ENCODE results near the gene ASZ1.

Gene ASZ1, protein sequence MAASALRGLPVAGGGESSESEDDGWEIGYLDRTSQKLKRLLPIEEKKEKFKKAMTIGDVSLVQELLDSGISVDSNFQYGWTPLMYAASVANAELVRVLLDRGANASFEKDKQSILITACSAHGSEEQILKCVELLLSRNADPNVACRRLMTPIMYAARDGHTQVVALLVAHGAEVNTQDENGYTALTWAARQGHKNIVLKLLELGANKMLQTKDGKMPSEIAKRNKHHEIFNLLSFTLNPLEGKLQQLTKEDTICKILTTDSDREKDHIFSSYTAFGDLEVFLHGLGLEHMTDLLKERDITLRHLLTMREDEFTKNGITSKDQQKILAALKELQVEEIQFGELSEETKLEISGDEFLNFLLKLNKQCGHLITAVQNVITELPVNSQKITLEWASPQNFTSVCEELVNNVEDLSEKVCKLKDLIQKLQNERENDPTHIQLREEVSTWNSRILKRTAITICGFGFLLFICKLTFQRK
- long read RNA-seq: 0 reads

DNA sequence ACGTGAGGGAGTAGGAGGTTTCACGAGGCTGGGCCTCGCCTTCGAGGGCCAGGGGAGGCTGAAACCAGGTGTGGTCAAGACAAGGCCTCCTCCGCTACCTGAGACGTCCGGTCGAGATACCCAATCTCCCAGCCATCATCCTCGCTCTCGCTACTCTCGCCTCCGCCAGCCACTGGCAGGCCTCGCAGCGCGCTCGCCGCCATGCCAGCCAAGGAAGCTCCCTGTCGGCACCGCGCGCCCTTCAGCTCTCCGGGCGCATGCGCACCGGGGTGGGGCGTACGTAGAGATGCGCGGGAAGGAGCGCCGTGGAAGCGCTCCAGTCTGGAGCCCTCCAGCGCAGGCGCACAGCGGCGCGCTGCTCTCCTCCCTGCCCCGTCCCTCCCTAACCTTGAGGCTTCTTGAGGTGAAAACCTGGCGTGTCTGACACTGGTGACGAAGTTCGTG lies at the start of gene ASZ1:
TSS of gene ASZ1 (minus strand) at position 236 of the 444 bp plus-strand sequence. CDS start at position 203, 33 bp downstream.
- DNase-seq (ENCODE audit: low read depth in 1 of 2, low spot score in 1 of 2): no peak
- H3K27me3 ChIP-seq (ENCODE audit: insufficient read depth, poor library complexity, severe bottlenecking): no peaks in the 10 kb centered on the region
- no peak within 1 kb of the TSS for H3K27ac ChIP-seq (replicated peaks)
- TF ChIP-seq CTCF (IDR thresholded peaks at IDR 0.05; ENCODE audit: insufficient read depth, low read length) (no peak), GABPA (IDR thresholded peaks at IDR 0.05; ENCODE audit: low read depth) (no peak), SPI1 (IDR thresholded peaks at IDR 0.05; ENCODE audit: borderline replicate concordance, low read depth) (no peak)
- no peak within 1 kb of the TSS for H3K4me3 ChIP-seq (replicated peaks; ENCODE audit: insufficient read depth, low read length)

- Histone ChIP-seq H3K4me3 (replicated peaks; ENCODE audit: insufficient read depth, low read length) (no peak overlapping the region), H3K27me3 (ENCODE audit: insufficient read depth, poor library complexity, severe bottlenecking) (peaks cover 18% of the 10 kb centered on the region), H3K27ac (replicated peaks) (no peak overlapping the region)
- no peak for TF ChIP-seq POLR2AphosphoS5 (IDR thresholded peaks at IDR 0.05; ENCODE audit: low read depth)
- TF ChIP-seq, protein P1, sequence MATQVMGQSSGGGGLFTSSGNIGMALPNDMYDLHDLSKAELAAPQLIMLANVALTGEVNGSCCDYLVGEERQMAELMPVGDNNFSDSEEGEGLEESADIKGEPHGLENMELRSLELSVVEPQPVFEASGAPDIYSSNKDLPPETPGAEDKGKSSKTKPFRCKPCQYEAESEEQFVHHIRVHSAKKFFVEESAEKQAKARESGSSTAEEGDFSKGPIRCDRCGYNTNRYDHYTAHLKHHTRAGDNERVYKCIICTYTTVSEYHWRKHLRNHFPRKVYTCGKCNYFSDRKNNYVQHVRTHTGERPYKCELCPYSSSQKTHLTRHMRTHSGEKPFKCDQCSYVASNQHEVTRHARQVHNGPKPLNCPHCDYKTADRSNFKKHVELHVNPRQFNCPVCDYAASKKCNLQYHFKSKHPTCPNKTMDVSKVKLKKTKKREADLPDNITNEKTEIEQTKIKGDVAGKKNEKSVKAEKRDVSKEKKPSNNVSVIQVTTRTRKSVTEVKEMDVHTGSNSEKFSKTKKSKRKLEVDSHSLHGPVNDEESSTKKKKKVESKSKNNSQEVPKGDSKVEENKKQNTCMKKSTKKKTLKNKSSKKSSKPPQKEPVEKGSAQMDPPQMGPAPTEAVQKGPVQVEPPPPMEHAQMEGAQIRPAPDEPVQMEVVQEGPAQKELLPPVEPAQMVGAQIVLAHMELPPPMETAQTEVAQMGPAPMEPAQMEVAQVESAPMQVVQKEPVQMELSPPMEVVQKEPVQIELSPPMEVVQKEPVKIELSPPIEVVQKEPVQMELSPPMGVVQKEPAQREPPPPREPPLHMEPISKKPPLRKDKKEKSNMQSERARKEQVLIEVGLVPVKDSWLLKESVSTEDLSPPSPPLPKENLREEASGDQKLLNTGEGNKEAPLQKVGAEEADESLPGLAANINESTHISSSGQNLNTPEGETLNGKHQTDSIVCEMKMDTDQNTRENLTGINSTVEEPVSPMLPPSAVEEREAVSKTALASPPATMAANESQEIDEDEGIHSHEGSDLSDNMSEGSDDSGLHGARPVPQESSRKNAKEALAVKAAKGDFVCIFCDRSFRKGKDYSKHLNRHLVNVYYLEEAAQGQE (IDR thresholded peaks at IDR 0.05; ENCODE audit: insufficient replicate concordance, low read depth): no peak
- TF ChIP-seq SPI1 (IDR thresholded peaks at IDR 0.05; ENCODE audit: borderline replicate concordance, low read depth): no peak
- no peak for TF ChIP-seq GABPA (IDR thresholded peaks at IDR 0.05; ENCODE audit: low read depth)
- no peak for TF ChIP-seq CTCF (IDR thresholded peaks at IDR 0.05; ENCODE audit: insufficient read depth, low read length)
- DNase-seq (ENCODE audit: low read depth in 1 of 2, low spot score in 1 of 2): no peak
These were observed 49.4 kb upstream of the ASZ1 start for GRCh38 chr7:117476557-117477215.

- DNase-seq (ENCODE audit: low read depth in 1 of 2, low spot score in 1 of 2): no peak
- Histone ChIP-seq H3K27ac (replicated peaks) (no peak overlapping the region), H3K27me3 (ENCODE audit: insufficient read depth, poor library complexity, severe bottlenecking) (no peaks in the 10 kb centered on the region), H3K4me3 (replicated peaks; ENCODE audit: insufficient read depth, low read length) (no peak overlapping the region)
- TF ChIP-seq CTCF (IDR thresholded peaks at IDR 0.05; ENCODE audit: insufficient read depth, low read length) (no peak), GABPA (IDR thresholded peaks at IDR 0.05; ENCODE audit: low read depth) (no peak), SPI1 (IDR thresholded peaks at IDR 0.05; ENCODE audit: borderline replicate concordance, low read depth) (no peak), POLR2AphosphoS5 (IDR thresholded peaks at IDR 0.05; ENCODE audit: low read depth) (no peak)
- TF ChIP-seq, protein P1 (IDR thresholded peaks at IDR 0.05; ENCODE audit: insufficient replicate concordance, low read depth): no peak
These were observed 45.0 kb upstream of the ASZ1 start for GRCh38 chr7:117472335-117472734.

Measured in HL-60 (cell line).